Measurements from ENCODE around the gene UAP1.
"Not testable (repeated sequence)": the region's sequence is repeated elsewhere in the genome, so short reads cannot be mapped to it uniquely, and the experiment has no call there.

The UAP1 gene

GRCh38 chr1:162566870-162567269, 5.3 kb downstream of the UAP1 start:
- no peak for DNase-seq

- DNase-seq, result no peak
Observed at GRCh38 chr1:162568802-162569201, 7.3 kb downstream of the UAP1 start.

GRCh38 chr1:162570718-162571117, 9.2 kb downstream of the UAP1 start:
- no peak for DNase-seq

GRCh38 chr1:162571121-162571520, 9.6 kb downstream of the UAP1 start:
- DNase-seq, result not testable (repeated sequence)

- DNase-seq, result no peak
Observed at GRCh38 chr1:162571696-162572095, 10.2 kb downstream of the UAP1 start.

- DNase-seq, result no peak
Observed at GRCh38 chr1:162573136-162573535, 11.6 kb downstream of the UAP1 start.

GRCh38 chr1:162578071-162578700, 16.7 kb downstream of the UAP1 start:
- DNase-seq, result no peak

- no peak for DNase-seq
Observed at GRCh38 chr1:162578936-162579335, 17.4 kb downstream of the UAP1 start.

- DNase-seq, result no peak
Observed at GRCh38 chr1:162580308-162580707, 18.8 kb downstream of the UAP1 start.

GRCh38 chr1:162582901-162583300, 21.4 kb downstream of the UAP1 start:
- not testable (repeated sequence) for DNase-seq

- DNase-seq, result not testable (repeated sequence)
Observed at GRCh38 chr1:162585101-162585500, 23.6 kb downstream of the UAP1 start.

GRCh38 chr1:162587347-162587746, 25.8 kb downstream of the UAP1 start:
- no peak for DNase-seq

- DNase-seq, result no peak
Observed at GRCh38 chr1:162587761-162588260, 26.3 kb downstream of the UAP1 start.

GRCh38 chr1:162590101-162590500, 28.6 kb downstream of the UAP1 start:
- DNase-seq, result no peak

- no peak for DNase-seq
Observed at GRCh38 chr1:162590686-162591085, 29.2 kb downstream of the UAP1 start.

- DNase-seq, result no peak
Observed at GRCh38 chr1:162596514-162597170, 35.1 kb downstream of the UAP1 start.

GRCh38 chr1:162599451-162599850, 37.9 kb downstream of the UAP1 start:
- DNase-seq, result no peak

- not testable (repeated sequence) for DNase-seq
Observed at GRCh38 chr1:162603117-162603516, 41.6 kb downstream of the UAP1 start.

GRCh38 chr1:162605225-162605927, 43.9 kb downstream of the UAP1 start:
- DNase-seq, result no peak

GRCh38 chr1:162609306-162609705, 47.8 kb downstream of the UAP1 start:
- DNase-seq, result no peak

GRCh38 chr1:162612606-162613400, 51.3 kb downstream of the UAP1 start:
- DNase-seq, result no peak

- DNase-seq, result no peak
Observed at GRCh38 chr1:162616848-162617247, 55.3 kb downstream of the UAP1 start.

- no peak for DNase-seq
Observed at GRCh38 chr1:162617513-162617912, 56.0 kb downstream of the UAP1 start.

Measured in stimulated activated CD4-positive, alpha-beta T cell treated with anti-CD3 and anti-CD28 coated beads, Interleukin-2, amount 100 ng/mL, for 48 hours (primary cell).